Ectodermal cell (in vitro differentiated cells): ENCODE data around the gene ATP8A1.

ENCODE experiments used
- H3K27ac ChIP-seq: 2 replicates; pipeline ENCODE4 v1.7.0; 2013; ENCODE audit warnings: mild to moderate bottlenecking, low read depth, low read length; ENCODE audit not compliant: insufficient read depth, poor library complexity, severe bottlenecking
- H3K27me3 ChIP-seq: 2 replicates; pipeline ENCODE4 v1.7.0; 2013; ENCODE audit warnings: mild to moderate bottlenecking, low read length; ENCODE audit not compliant: insufficient read depth, control insufficient read depth, poor library complexity, severe bottlenecking
- H3K36me3 ChIP-seq: one replicate; pipeline ENCODE4 v1.7.0; 2013; ENCODE audit warnings: low read length; ENCODE audit not compliant: control insufficient read depth, insufficient read depth
- H3K4me1 ChIP-seq: one replicate; pipeline ENCODE4 v1.7.0; 2013; ENCODE audit warnings: low read length; ENCODE audit not compliant: control insufficient read depth, insufficient read depth
- H3K4me3 ChIP-seq: 2 replicates; pipeline ENCODE4 v1.7.0; 2013; ENCODE audit warnings: low read depth, low read length, control low read depth; ENCODE audit not compliant: insufficient read depth
- H3K9me3 ChIP-seq: 2 replicates; pipeline ENCODE4 v1.7.0; 2013; ENCODE audit warnings: mild to moderate bottlenecking, low read length, moderate library complexity; ENCODE audit not compliant: control insufficient read depth
- WGBS, 2 experiments: methylation state at CpG; one replicate each; pipeline ENCODE4 v1.1.7; 2013; ENCODE audit warnings: missing lambda C conversion rate in 2 of 2; 5-methylcytosine and 5-hydroxymethylcytosine counted together

Gene ATP8A1

DNA sequence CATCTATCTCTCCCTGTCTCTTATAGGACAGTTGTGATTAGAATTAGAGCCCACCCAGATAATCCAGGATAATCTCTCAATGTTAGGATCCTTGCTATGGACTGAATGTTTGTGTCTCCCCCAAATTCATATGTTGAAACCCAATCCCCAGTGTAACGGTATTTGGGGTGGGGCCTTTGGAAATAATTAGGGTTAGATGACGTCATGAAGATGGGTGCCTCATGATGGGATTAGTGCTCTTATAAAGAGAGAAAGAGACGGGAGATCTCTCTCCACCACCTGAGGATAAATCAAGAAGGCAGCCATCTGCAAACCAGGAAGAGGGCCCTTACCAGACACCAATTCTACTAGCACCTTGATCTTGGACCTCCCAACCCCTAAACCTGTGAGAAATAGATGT, 293.3 kb downstream of the ATP8A1 start:
- Histone ChIP-seq H3K27me3 (no peaks in the 10 kb centered on the region), H3K36me3 (no peaks in the 10 kb centered on the region), H3K27ac (no peak overlapping the region), H3K4me3 (no peak overlapping the region), H3K9me3 (no peaks in the 10 kb centered on the region), H3K4me1 (no peaks in the 10 kb centered on the region)
- WGBS, 2 experiments: 92 to 100% methylated on average over 1 to 3 of the region's 3 CpGs

DNA sequence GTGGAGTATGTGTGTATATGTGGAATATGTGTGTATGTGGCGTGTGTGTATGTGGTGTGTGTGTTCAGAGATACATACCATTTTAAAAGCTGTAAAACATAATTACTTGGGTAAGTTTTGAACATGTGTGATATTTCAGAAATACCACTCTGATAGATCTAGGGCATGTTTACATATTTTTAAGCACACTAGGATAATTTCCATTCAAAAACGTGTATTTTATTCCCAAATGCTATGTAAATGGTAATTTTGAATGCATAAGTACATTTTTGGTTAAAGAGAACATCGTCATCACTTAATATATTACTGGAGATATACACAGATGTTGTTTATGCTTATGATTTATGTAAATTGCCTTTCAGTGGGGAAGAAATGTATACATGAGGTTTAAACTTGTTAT, 294.3 kb downstream of the ATP8A1 start:
- Histone ChIP-seq H3K4me3 (no peak overlapping the region), H3K9me3 (no peaks in the 10 kb centered on the region), H3K36me3 (no peaks in the 10 kb centered on the region), H3K27ac (no peak overlapping the region), H3K27me3 (no peaks in the 10 kb centered on the region), H3K4me1 (no peaks in the 10 kb centered on the region)
- 60 to 86% methylated on average over 1 to 2 of the region's 3 CpGs for WGBS, 2 experiments

DNA sequence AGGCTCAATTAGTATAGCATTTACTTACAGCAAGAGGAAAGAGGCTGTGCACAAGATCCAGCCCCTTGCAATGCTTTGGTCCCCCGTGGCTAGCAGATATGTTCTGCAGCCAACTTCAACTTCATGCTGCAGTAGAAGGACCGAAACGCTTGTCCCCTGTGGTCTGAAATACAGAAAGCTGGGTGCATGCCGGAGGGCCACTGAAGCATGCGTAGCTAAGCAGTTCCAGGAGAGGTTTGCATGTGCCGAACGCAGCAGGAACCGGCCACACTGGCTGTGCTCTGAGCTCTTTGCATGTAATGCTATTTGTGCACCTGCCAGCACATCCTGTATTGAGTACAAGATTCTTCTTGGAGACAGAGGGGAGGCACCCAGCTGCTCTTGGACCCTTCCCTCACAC, 295.4 kb downstream of the ATP8A1 start:
- no peaks in the 10 kb centered on the region for H3K36me3 ChIP-seq
- no peak overlapping the region for H3K27ac ChIP-seq
- H3K4me3 ChIP-seq: no peak overlapping the region
- no peaks in the 10 kb centered on the region for H3K27me3 ChIP-seq
- H3K9me3 ChIP-seq: no peaks in the 10 kb centered on the region
- WGBS, 2 experiments: 92 to 93% methylated on average over 8 of the region's 8 CpGs
- H3K4me1 ChIP-seq: no peaks in the 10 kb centered on the region

DNA sequence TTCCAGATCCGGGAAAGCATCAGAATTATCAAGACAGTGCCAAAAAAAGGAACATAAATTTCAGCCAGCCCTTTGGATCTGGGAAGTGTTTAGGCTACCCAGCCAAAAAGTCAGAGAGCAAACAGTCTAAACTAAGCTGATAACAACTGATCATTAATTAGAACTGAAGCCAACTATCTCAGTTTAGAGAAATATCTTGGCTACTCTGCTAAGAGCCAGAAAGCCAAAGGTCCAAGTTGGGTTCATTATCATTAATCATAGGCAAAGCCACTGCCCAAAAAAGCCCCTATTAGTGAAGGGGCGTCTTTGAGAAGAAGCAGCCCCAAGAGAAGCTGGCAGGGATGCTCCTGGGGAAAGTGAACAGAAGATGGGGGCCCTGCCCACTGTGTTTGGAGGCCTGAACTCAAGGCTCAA, 296.6 kb downstream of the ATP8A1 start:
- H3K4me1 ChIP-seq: no peaks in the 10 kb centered on the region
- no peak overlapping the region for H3K4me3 ChIP-seq
- 84 to 88% methylated on average over 2 of the region's 2 CpGs for WGBS, 2 experiments

DNA sequence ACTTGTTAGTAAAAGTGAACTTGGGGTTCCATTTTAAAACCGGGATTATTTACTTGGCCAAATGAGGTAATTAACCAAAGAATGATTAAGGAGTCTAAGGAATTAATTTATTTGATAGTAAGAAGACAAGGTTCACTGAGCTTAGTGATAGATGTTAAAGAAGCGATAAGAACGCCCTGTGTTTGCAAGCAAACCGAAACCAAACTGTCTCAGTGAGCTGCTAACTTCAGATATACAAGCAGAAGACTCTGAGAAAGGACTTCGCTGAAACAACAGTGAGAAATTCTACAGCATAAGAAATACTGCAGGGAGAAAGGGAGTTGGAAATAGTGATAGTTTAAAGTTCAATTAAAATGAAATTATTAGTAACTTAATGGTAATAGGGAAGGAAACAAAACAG, 297.2 kb downstream of the ATP8A1 start:
- WGBS, 2 experiments: 93% methylated on average over 5 of the region's 5 CpGs
- Histone ChIP-seq H3K27ac (no peak overlapping the region), H3K36me3 (no peaks in the 10 kb centered on the region), H3K4me3 (no peak overlapping the region), H3K27me3 (no peaks in the 10 kb centered on the region), H3K9me3 (no peaks in the 10 kb centered on the region), H3K4me1 (no peaks in the 10 kb centered on the region)

More for the DNA sequence above, 296.6 kb downstream of the ATP8A1 start:
- Histone ChIP-seq H3K27ac (no peak overlapping the region), H3K36me3 (no peaks in the 10 kb centered on the region), H3K27me3 (no peaks in the 10 kb centered on the region), H3K9me3 (no peaks in the 10 kb centered on the region)
